H1 (cell line): Measurements from ENCODE around the gene SCGB2B2. TPM values are rescaled to one million over a fixed set of nuclear protein-coding genes. Genes with fewer than 3 reads are reported as not detected.
A peak's percentile ranks its signal among the peaks of the same experiment; 100 is the strongest.

Experiments used
- CTCF ChIA-PET: fragments of 300-600 bp; sonication (Branson Sonifier 250); formaldehyde crosslinking; loops from one replicate; lab custom pipeline; 2021; ENCODE audit not compliant: partially characterized antibody; lab: Charles Lee
- POLR2A ChIA-PET: fragments of 300-600 bp; sonication (Branson Sonifier 250); formaldehyde crosslinking; loops from one replicate; lab custom pipeline; 2021; ENCODE audit warnings: inconsistent platforms; ENCODE audit not compliant: partially characterized antibody; lab: Charles Lee
- DNase-seq, 2 experiments: peaks; one replicate each; pipeline versions ENCODE4 v3.0.0 to v3.0.0-alpha.2; 2010 to 2022; ENCODE audit warnings: low spot score in 2 of 2, low read depth in 1 of 2, mixed read lengths in 1 of 2
- FAIRE-seq: peaks from 2 replicates; lab custom pipeline; 2011; peaks lifted over from hg19 to GRCh38; lab: Jason Lieb, UNC
- H2AFZ ChIP-seq: 2 replicates; pipeline ENCODE4 v1.8.1; 2012; ENCODE audit warnings: low read length, inconsistent platforms
- H2AK5ac ChIP-seq: 2 replicates; pipeline ENCODE4 v1.6.1; 2013; ENCODE audit warnings: low read depth, low read length
- H2BK120ac ChIP-seq: replicated peaks from 2 replicates; pipeline ENCODE3; 2013; ENCODE audit warnings: low read depth, low read length, inconsistent platforms
- H2BK12ac ChIP-seq: 2 replicates; pipeline ENCODE4 v1.6.1; 2013; ENCODE audit warnings: low read depth, low read length
- H2BK15ac ChIP-seq: 2 replicates; pipeline ENCODE4 v1.6.1; 2013; ENCODE audit warnings: low read length
- H2BK20ac ChIP-seq: 2 replicates; pipeline ENCODE4 v1.6.1; 2013; ENCODE audit warnings: low read length
- H2BK5ac ChIP-seq: 2 replicates; pipeline ENCODE4 v1.6.1; 2013; ENCODE audit warnings: low read depth, low read length
- H3K14ac ChIP-seq: 2 replicates; pipeline ENCODE4 v1.6.1; 2013; ENCODE audit warnings: inconsistent platforms; ENCODE audit not compliant: insufficient read length
- H3K18ac ChIP-seq: 2 replicates; pipeline ENCODE4 v1.6.1; 2013; ENCODE audit warnings: low read length; ENCODE audit errors: extremely low read depth
- H3K23ac ChIP-seq: 2 replicates; pipeline ENCODE4 v1.6.1; 2013; ENCODE audit warnings: inconsistent platforms; ENCODE audit not compliant: insufficient read length
- H3K23me2 ChIP-seq: 2 replicates; pipeline ENCODE4 v1.6.1; 2013; ENCODE audit warnings: low read depth, low read length
- H3K27ac ChIP-seq: 2 replicates; pipeline ENCODE4 v1.6.1; 2011; ENCODE audit warnings: low read depth, low read length, inconsistent platforms
- H3K27me3 ChIP-seq, 4 experiments: replicated peaks in 1 of 4; 1 replicate in 1 of 4; 2 replicates in 3 of 4; pipeline versions ENCODE4 v1.6.1 to v1.8.1; 2011 to 2013; ENCODE audit warnings: low read length in 3 of 4, mild to moderate bottlenecking in 3 of 4, inconsistent platforms in 2 of 4, mixed read lengths in 2 of 4, moderate library complexity in 1 of 4; ENCODE audit not compliant: control insufficient read depth in 3 of 4, insufficient read depth in 3 of 4; ENCODE audit errors: extremely low read depth in 1 of 4
- H3K36me3 ChIP-seq, 4 experiments: 2 replicates each; pipeline versions ENCODE4 v1.6.1 to v1.8.1; 2011 to 2013; ENCODE audit warnings: mild to moderate bottlenecking in 4 of 4, low read length in 3 of 4, moderate library complexity in 2 of 4, control low read depth in 1 of 4, inconsistent platforms in 1 of 4; ENCODE audit not compliant: insufficient read depth in 4 of 4, control insufficient read depth in 2 of 4
- H3K4ac ChIP-seq: replicated peaks from 2 replicates; pipeline ENCODE3; 2013; ENCODE audit warnings: low read length, low read depth, mixed read lengths, inconsistent platforms; ENCODE audit not compliant: insufficient read length
- H3K4me1 ChIP-seq, 4 experiments: replicated peaks in 1 of 4; 1 replicate in 1 of 4; 2 replicates in 3 of 4; pipeline versions ENCODE4 v1.6.1 to v1.8.1; 2011 to 2013; ENCODE audit warnings: low read length in 3 of 4, inconsistent platforms in 2 of 4, mixed read lengths in 1 of 4; ENCODE audit not compliant: insufficient read depth in 4 of 4, control insufficient read depth in 3 of 4
- H3K4me2 ChIP-seq, 2 experiments: 2 replicates each; pipeline versions ENCODE4 v1.6.1 to v1.8.1; 2011 to 2013; ENCODE audit warnings: low read depth in 2 of 2, low read length in 2 of 2, control low read depth in 1 of 2, inconsistent platforms in 1 of 2, mild to moderate bottlenecking in 1 of 2; ENCODE audit not compliant: insufficient read depth in 1 of 2
- H3K4me3 ChIP-seq, 4 experiments: fragments of 200-600, 300-600 bp in 1 of 4; sonication (generic), shearing (Covaris generic), sonication (Bioruptor Twin) in 1 of 4; 2 replicates each; pipeline versions ENCODE4 v1.5.1 to v1.8.1; 2011 to 2016; ENCODE audit warnings: low read length in 4 of 4, low read depth in 3 of 4, control low read depth in 2 of 4, inconsistent platforms in 2 of 4, mild to moderate bottlenecking in 2 of 4, mixed read lengths in 1 of 4, moderate library complexity in 1 of 4; ENCODE audit not compliant: insufficient read depth in 2 of 4; ENCODE audit errors: extremely low read depth in 1 of 4
- H3K56ac ChIP-seq: replicated peaks from 2 replicates; pipeline ENCODE3; 2013; ENCODE audit warnings: low read depth, mild to moderate bottlenecking, mixed read lengths, low read length, inconsistent platforms; ENCODE audit not compliant: insufficient read length
- H3K79me1 ChIP-seq: 2 replicates; pipeline ENCODE4 v1.6.1; 2013; ENCODE audit warnings: low read depth, low read length, control low read depth
- H3K79me2 ChIP-seq, 2 experiments: 2 replicates each; pipeline versions ENCODE4 v1.6.1 to v1.8.1; 2012 to 2013; ENCODE audit warnings: low read length in 2 of 2, mild to moderate bottlenecking in 2 of 2, inconsistent platforms in 1 of 2; ENCODE audit not compliant: insufficient read depth in 2 of 2, control insufficient read depth in 1 of 2
- H3K9ac ChIP-seq, 4 experiments: replicated peaks in 1 of 4; 1 replicate in 1 of 4; 2 replicates in 3 of 4; pipeline versions ENCODE4 v1.6.1 to v1.8.1; 2011 to 2013; ENCODE audit warnings: low read depth in 3 of 4, low read length in 3 of 4, control low read depth in 2 of 4, mild to moderate bottlenecking in 2 of 4, moderate library complexity in 2 of 4, inconsistent platforms in 1 of 4; ENCODE audit errors: extremely low read depth in 1 of 4
- H3K9me3 ChIP-seq, 2 experiments: 2 replicates each; pipeline versions ENCODE4 v1.6.1 to v1.8.1; 2012 to 2013; ENCODE audit warnings: mild to moderate bottlenecking in 2 of 2, moderate library complexity in 2 of 2, control low read depth in 1 of 2, inconsistent platforms in 1 of 2, low read depth in 1 of 2, low read length in 1 of 2, mixed read lengths in 1 of 2; ENCODE audit not compliant: insufficient read depth in 2 of 2
- H4K20me1 ChIP-seq, 2 experiments: replicated peaks in 1 of 2; 2 replicates each; pipeline versions ENCODE3 to v1.8.1; 2011 to 2013; ENCODE audit warnings: inconsistent platforms in 2 of 2, low read length in 2 of 2, mild to moderate bottlenecking in 1 of 2; ENCODE audit not compliant: insufficient read depth in 2 of 2, control insufficient read depth in 1 of 2
- H4K5ac ChIP-seq: 2 replicates; pipeline ENCODE4 v1.6.1; 2013; ENCODE audit warnings: low read length, low read depth, mixed read lengths, inconsistent platforms; ENCODE audit not compliant: insufficient read length
- H4K8ac ChIP-seq: 2 replicates; pipeline ENCODE4 v1.8.0; 2013; ENCODE audit warnings: mild to moderate bottlenecking, moderate library complexity, low read length, inconsistent platforms; ENCODE audit not compliant: insufficient read depth; ENCODE audit errors: extremely low read depth
- H4K91ac ChIP-seq: replicated peaks from 2 replicates; pipeline ENCODE3; 2013; ENCODE audit warnings: low read length, mixed read lengths, inconsistent platforms; ENCODE audit not compliant: insufficient read length
- MAFK ChIP-seq: IDR thresholded peaks from 2 replicates; pipeline ENCODE4 v1.6.1; 2012; ENCODE audit warnings: low read depth, mild to moderate bottlenecking, improper control_type of control experiment, low read length
- WGBS, 2 experiments: shearing (Covaris generic) in 1 of 2; methylation state at CpG; one replicate each; pipeline versions ENCODE4 v1.1.6 to v1.1.7; 2013 to 2015; ENCODE audit warnings: low lambda C conversion rate in 2 of 2, mixed read lengths in 2 of 2, inconsistent platforms in 1 of 2, low coverage in 1 of 2, missing lambda C conversion rate in 1 of 2; ENCODE audit not compliant: insufficient replicate concordance in 2 of 2, insufficient coverage in 1 of 2, insufficient read length in 1 of 2; ENCODE audit errors: extremely low coverage in 1 of 2, missing lambda C conversion rate in 1 of 2; 5-methylcytosine and 5-hydroxymethylcytosine counted together
- polyA plus RNA-seq, 7 experiments: library from polyadenylated mRNA; depleted of rRNA in 3 of 7; stranded (reverse) in 5 of 7; unstranded in 2 of 7; fragments of >200 nt in 5 of 7; fragments of 200-250 nt in 2 of 7; gene quantifications; 1 replicate in 5 of 7; 2 replicates in 1 of 7; 4 replicates in 1 of 7; pipeline versions ENCODE4 v1.2.1 to v1.2.3, GENCODE V29; 2011 to 2013; ENCODE audit warnings: missing spikeins in 2 of 7, mixed read lengths in 2 of 7
- total RNA-seq: library from RNA; stranded (reverse); fragmentation: NEBNext Ultra II Directional; extraction: Animal tissue kit (Norgen Biotek cat#: 25700); gene quantifications from 2 replicates; pipeline ENCODE4 v1.2.1, GENCODE V29; 2021

SCGB2B2 gene
- total and polyA plus RNA-seq, 2 of the 8 experiments (the other 6 are each of a cell fraction or from before 2014, with no cell fraction given) = 0.09 TPM; not detected in 1

- CTCF ChIA-PET = interaction anchor here (1.8 to 5.5 kb wide), 3 partner anchors 9 to 24 kb away, joined by 5 to 31 read pairs (median 9); no protein-coding TSS in a partner anchor
- Histone ChIP-seq H2AFZ (no peak overlapping the region), H3K23ac (no peak overlapping the region), H3K18ac (no peak overlapping the region), H2BK15ac (0 out of 2 replicates have a peak overlapping the region, but pooled peaks have one; percentile 88), H2BK120ac (no peak overlapping the region), H3K9ac (no peak overlapping the region), H3K4me1 (no peaks in the 10 kb centered on the region), H3K4ac (no peak overlapping the region), H3K14ac (no peak overlapping the region), H3K4me3 (no peak overlapping the region), H2BK12ac (no peak overlapping the region), H3K27ac (no peak overlapping the region), H3K9me3 (peaks cover 0 to 21% of the 10 kb centered on the region in 2 experiments; a peak in 2 of 4 replicates), H2BK20ac (no peak overlapping the region), H3K36me3 (no peaks in the 10 kb centered on the region), H4K5ac (no peak overlapping the region), H2AK5ac (peak overlapping the region; percentile 90; the same call in 1 of the 2 replicates), H4K91ac (no peak overlapping the region), H2BK5ac (no peak overlapping the region), H3K79me2 (no peaks in the 10 kb centered on the region), H3K23me2 (no peaks in the 10 kb centered on the region), H4K20me1 (no peaks in the 10 kb centered on the region), H3K27me3 (no peaks in the 10 kb centered on the region), H4K8ac (peak overlapping the region; percentile 51; the same call in 1 of the 2 replicates), H3K79me1 (no peaks in the 10 kb centered on the region), H3K56ac (no peak overlapping the region), H3K4me2 (no peak overlapping the region)
- no peak for DNase-seq
- FAIRE-seq = no peak
- no peak for TF ChIP-seq MAFK
- WGBS, 2 experiments = 85% methylated on average over 3 of the region's 3 CpGs; no CpG with 5 or more reads in 1 of the 2 experiments
- POLR2A ChIA-PET = interaction anchor here (1.2 kb wide), 1 partner anchor 12 kb away, joined by 4 read pairs; no protein-coding TSS in a partner anchor
Observed at GRCh38 chr19:34664168-34664567, 12.8 kb downstream of the SCGB2B2 start.
